Endothelial cell of umbilical vein (primary cell): ENCODE data around the gene UVRAG. TPM values are rescaled to one million over a fixed set of nuclear protein-coding genes. Genes with fewer than 3 reads are reported as not detected.

Source experiments
- BruUV-seq: library from RNA; stranded (reverse); fragments of 400-500 nt; replicated peaks from 2 replicates; lab custom pipeline; 2021; lab: Mats Ljungman, UMichigan
- CTCF ChIA-PET: fragments of 300-600, 350-600 bp; sonication (Branson Sonifier 250); formaldehyde crosslinking; loops from one replicate; lab custom pipeline; 2021; ENCODE audit warnings: antibody characterized with exemption, inconsistent platforms; lab: Charles Lee
- POLR2A ChIA-PET: fragments of 300-600, 350-600 bp; sonication (Branson Sonifier 250); formaldehyde crosslinking; loops from one replicate; lab custom pipeline; 2021; ENCODE audit warnings: antibody characterized with exemption, inconsistent platforms; lab: Charles Lee
- DNase-seq: peaks from one replicate; pipeline ENCODE4 v3.0.0-alpha.2; 2011; ENCODE audit warnings: low read depth, low spot score
- FAIRE-seq: peaks from 2 replicates; lab custom pipeline; 2011; peaks lifted over from hg19 to GRCh38; lab: Jason Lieb, UNC
- H2AFZ ChIP-seq: 2 replicates; pipeline ENCODE4 v1.6.0; 2012; ENCODE audit warnings: low read depth, low read length, control low read depth, inconsistent platforms
- H3K27ac ChIP-seq: 2 replicates; pipeline ENCODE4 v1.5.1; 2011; ENCODE audit warnings: low read depth, mild to moderate bottlenecking, control low read depth, low read length, moderate library complexity; ENCODE audit not compliant: insufficient read depth
- H3K27me3 ChIP-seq, 2 experiments: 2 replicates each; pipeline versions ENCODE4 v1.6.0 to v1.6.1; 2011; ENCODE audit warnings: low read length in 2 of 2, mixed read lengths in 1 of 2; ENCODE audit not compliant: control insufficient read depth in 2 of 2, insufficient read depth in 2 of 2
- H3K36me3 ChIP-seq, 2 experiments: 2 replicates in 1 of 2; 3 replicates in 1 of 2; pipeline ENCODE4 v1.5.1; 2011; ENCODE audit warnings: low read length in 2 of 2, mild to moderate bottlenecking in 1 of 2, moderate library complexity in 1 of 2; ENCODE audit not compliant: control insufficient read depth in 2 of 2, insufficient read depth in 2 of 2; ENCODE audit errors: extremely low read depth in 1 of 2
- H3K4me1 ChIP-seq: 3 replicates; pipeline ENCODE4 v1.5.1; 2011; ENCODE audit warnings: mild to moderate bottlenecking, low read length; ENCODE audit not compliant: control insufficient read depth, insufficient read depth; ENCODE audit errors: extremely low read depth
- H3K4me2 ChIP-seq: 2 replicates; pipeline ENCODE4 v1.6.1; 2011; ENCODE audit warnings: low read length, control low read depth, mixed read lengths; ENCODE audit not compliant: insufficient read depth
- H3K4me3 ChIP-seq, 3 experiments: fragments of 200-600 bp in 1 of 3; sonication (generic), shearing (Covaris generic) in 1 of 3; replicated peaks in 1 of 3; 2 replicates each; pipeline ENCODE4 v1.5.1; 2011 to 2016; ENCODE audit warnings: control low read depth in 3 of 3, low read length in 3 of 3, mild to moderate bottlenecking in 2 of 3, inconsistent platforms in 1 of 3, low read depth in 1 of 3, moderate library complexity in 1 of 3; ENCODE audit not compliant: insufficient read depth in 1 of 3
- H3K79me2 ChIP-seq: 2 replicates; pipeline ENCODE4 v1.6.0; 2012; ENCODE audit warnings: low read length, inconsistent platforms; ENCODE audit not compliant: control insufficient read depth, insufficient read depth
- H3K9ac ChIP-seq: replicated peaks from 2 replicates; pipeline ENCODE3; 2011; ENCODE audit warnings: low read length, control low read depth; ENCODE audit not compliant: insufficient read depth; ENCODE audit errors: extremely low read depth
- H3K9me1 ChIP-seq: replicated peaks from 3 replicates; pipeline ENCODE4 v1.6.0; 2011; ENCODE audit warnings: mild to moderate bottlenecking, low read length; ENCODE audit not compliant: control insufficient read depth, insufficient read depth; ENCODE audit errors: extremely low read depth
- H3K9me3 ChIP-seq: replicated peaks from 2 replicates; pipeline ENCODE4 v1.5.1; 2012; ENCODE audit warnings: low read length, inconsistent platforms; ENCODE audit not compliant: control insufficient read depth, insufficient read depth
- H4K20me1 ChIP-seq: replicated peaks from 2 replicates; pipeline ENCODE3; 2011; ENCODE audit warnings: mild to moderate bottlenecking, low read length; ENCODE audit not compliant: control insufficient read depth, insufficient read depth; ENCODE audit errors: extremely low read depth
- EZH2 ChIP-seq: IDR thresholded peaks from 2 replicates; pipeline ENCODE4 v1.6.1; 2012; ENCODE audit warnings: borderline replicate concordance, low read depth, mild to moderate bottlenecking, moderate library complexity, low read length, inconsistent platforms; ENCODE audit not compliant: severe bottlenecking
- GATA2 ChIP-seq: IDR thresholded peaks from 2 replicates; pipeline ENCODE4 v1.7.0; 2011; ENCODE audit warnings: low read depth, mild to moderate bottlenecking, moderate library complexity, mixed read lengths, low read length; ENCODE audit not compliant: insufficient read length, insufficient read depth
- JUN ChIP-seq: IDR thresholded peaks from 2 replicates; pipeline ENCODE4 v1.6.1; 2011; ENCODE audit warnings: borderline replicate concordance, low read depth; ENCODE audit not compliant: insufficient read length, insufficient read depth
- MYC ChIP-seq: IDR thresholded peaks from one replicate; pipeline ENCODE4 v1.6.1; 2011; ENCODE audit warnings: mild to moderate bottlenecking, low read depth, low read length
- POLR2AphosphoS5 ChIP-seq: IDR thresholded peaks from 2 replicates; pipeline ENCODE4 v1.6.1; 2012; ENCODE audit warnings: low read depth, mild to moderate bottlenecking, control low read depth, low read length, moderate library complexity; ENCODE audit not compliant: insufficient read depth
- dilution Hi-C: fragments of 300-500 bp; cut with MboI; formaldehyde crosslinking; loops from one replicate; pipeline ENCODE4 v1.15.0; 2019; ENCODE audit warnings: low sequenced_read_pairs; ENCODE audit not compliant: extremely low pct_ligation_motif_present
- intact Hi-C: fragments of 100-400 bp; cut with micrococcal nuclease; formaldehyde crosslinking; loops from one replicate; pipeline ENCODE4 v1.10.0; 2022
- polyA plus RNA-seq, 4 experiments: library from polyadenylated mRNA; depleted of rRNA in 3 of 4; stranded (reverse) in 3 of 4; unstranded in 1 of 4; fragments of >200 nt; gene quantifications; 2 replicates each; pipeline versions ENCODE4 v1.2.1 to v1.2.3, GENCODE V29; 2011 to 2012; ENCODE audit warnings: missing spikeins in 1 of 4
- total RNA-seq: library from RNA; stranded (reverse); gene quantifications from 2 replicates; pipeline ENCODE4 v1.2.3, GENCODE V29; 2021
- TF ChIP-seq, protein P1 (sequence below), 2 donors: IDR thresholded peaks; 1 replicate in 1 of 2; 2 replicates in 1 of 2; pipeline ENCODE4 v1.5.1; 2011; ENCODE audit warnings: low read length in 2 of 2, mild to moderate bottlenecking in 2 of 2, moderate library complexity in 2 of 2, control low read depth in 1 of 2, inconsistent platforms in 1 of 2, low read depth in 1 of 2; ENCODE audit not compliant: insufficient read depth in 1 of 2; ENCODE audit errors: extremely low read depth in 1 of 2
- TF ChIP-seq, protein P2 (sequence below): IDR thresholded peaks from 2 replicates; pipeline ENCODE4 v1.6.1; 2011; ENCODE audit not compliant: insufficient read depth, insufficient read length

The UVRAG gene
- total and polyA plus RNA-seq, 2 donors (not counting 3 experiments of a cell fraction or from before 2014, with no cell fraction given), result 21.2 to 65.6 TPM

DNA sequence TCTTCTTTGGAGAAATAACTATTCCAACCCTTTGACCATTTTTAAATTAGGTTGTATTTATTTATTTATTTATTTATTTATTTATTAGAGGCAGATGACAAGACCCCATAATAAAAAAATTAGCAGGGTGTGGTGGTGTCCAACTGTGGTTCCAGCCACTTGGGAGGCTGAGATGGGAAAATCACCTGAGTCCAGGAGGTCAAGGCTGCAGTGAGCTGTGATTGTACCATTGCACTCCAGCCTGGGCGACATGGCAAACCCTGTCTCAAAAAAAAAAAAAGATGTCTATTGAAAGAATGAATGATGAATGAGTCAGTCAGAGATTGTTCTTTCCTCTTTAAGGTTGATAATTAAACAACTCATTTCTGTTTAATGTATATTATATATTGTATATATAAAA is 261.7 kb downstream of the UVRAG start:
- H3K4me1 ChIP-seq, result peaks cover 35% of the 10 kb centered on the region
- intact Hi-C loops (no loop called here), dilution Hi-C loops (no loop called here)
- POLR2A ChIA-PET, result no interaction called here
- TF ChIP-seq, protein P1, sequence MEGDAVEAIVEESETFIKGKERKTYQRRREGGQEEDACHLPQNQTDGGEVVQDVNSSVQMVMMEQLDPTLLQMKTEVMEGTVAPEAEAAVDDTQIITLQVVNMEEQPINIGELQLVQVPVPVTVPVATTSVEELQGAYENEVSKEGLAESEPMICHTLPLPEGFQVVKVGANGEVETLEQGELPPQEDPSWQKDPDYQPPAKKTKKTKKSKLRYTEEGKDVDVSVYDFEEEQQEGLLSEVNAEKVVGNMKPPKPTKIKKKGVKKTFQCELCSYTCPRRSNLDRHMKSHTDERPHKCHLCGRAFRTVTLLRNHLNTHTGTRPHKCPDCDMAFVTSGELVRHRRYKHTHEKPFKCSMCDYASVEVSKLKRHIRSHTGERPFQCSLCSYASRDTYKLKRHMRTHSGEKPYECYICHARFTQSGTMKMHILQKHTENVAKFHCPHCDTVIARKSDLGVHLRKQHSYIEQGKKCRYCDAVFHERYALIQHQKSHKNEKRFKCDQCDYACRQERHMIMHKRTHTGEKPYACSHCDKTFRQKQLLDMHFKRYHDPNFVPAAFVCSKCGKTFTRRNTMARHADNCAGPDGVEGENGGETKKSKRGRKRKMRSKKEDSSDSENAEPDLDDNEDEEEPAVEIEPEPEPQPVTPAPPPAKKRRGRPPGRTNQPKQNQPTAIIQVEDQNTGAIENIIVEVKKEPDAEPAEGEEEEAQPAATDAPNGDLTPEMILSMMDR (IDR thresholded peaks at IDR 0.05; ENCODE audit: extremely low read depth in 1 of 2, insufficient read depth in 1 of 2, low read depth in 1 of 2, low read length in 2 of 2), result no peak
- no peak for TF ChIP-seq MYC
- TF ChIP-seq JUN, result no peak
- TF ChIP-seq, protein P2, sequence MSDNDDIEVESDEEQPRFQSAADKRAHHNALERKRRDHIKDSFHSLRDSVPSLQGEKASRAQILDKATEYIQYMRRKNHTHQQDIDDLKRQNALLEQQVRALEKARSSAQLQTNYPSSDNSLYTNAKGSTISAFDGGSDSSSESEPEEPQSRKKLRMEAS, result no peak
- TF ChIP-seq EZH2, result no peak
- no peak for TF ChIP-seq POLR2AphosphoS5
- no peak for TF ChIP-seq GATA2
- H3K9ac ChIP-seq, result no peak overlapping the region
- no peaks in the 10 kb centered on the region for H3K9me3 ChIP-seq
- H3K4me3 ChIP-seq, result no peak overlapping the region
- H3K27ac ChIP-seq, result no peak overlapping the region
- no peaks in the 10 kb centered on the region for H3K9me1 ChIP-seq
- FAIRE-seq (no peak), DNase-seq (no peak)
- CTCF ChIA-PET, result interaction anchor here (1.0 to 3.2 kb wide), 5 partner anchors 11 to 75 kb away, joined by 3 to 19 read pairs (median 4); no protein-coding TSS in a partner anchor
- no peak overlapping the region for H3K4me2 ChIP-seq
- peaks cover 4% of the 10 kb centered on the region for H3K79me2 ChIP-seq
- no peak overlapping the region for H2AFZ ChIP-seq
- H3K36me3 ChIP-seq, result peaks cover 0 to 2% of the 10 kb centered on the region in 2 experiments
- no peaks in the 10 kb centered on the region for H3K27me3 ChIP-seq
- no TSS peak for BruUV-seq
- H4K20me1 ChIP-seq, result no peaks in the 10 kb centered on the region
